Lower lobe of right lung (tissue), 2 donors: ENCODE results near the gene MYOM1. TPM values are rescaled to one million over a fixed set of nuclear protein-coding genes. Genes with fewer than 3 reads are reported as not detected.

ENCODE experiments used
- ATAC-seq, 2 donors: fragments of 200-7000 bp; cut with Tn5 transposase; one replicate each; pipeline ENCODE4 v1.9.1; 2020 to 2022; ENCODE audit warnings: mild to moderate bottlenecking in 2 of 2, moderate library complexity in 2 of 2
- DNase-seq: peaks from one replicate; pipeline ENCODE4 v3.0.0-alpha.2; 2020
- H3K27ac ChIP-seq: fragments of 200-600 bp; one replicate; pipeline ENCODE4 v1.8.0; 2022
- H3K27me3 ChIP-seq: fragments of 200-600 bp; one replicate; pipeline ENCODE4 v1.8.0; 2022; ENCODE audit warnings: low read depth
- H3K36me3 ChIP-seq: fragments of 200-600 bp; one replicate; pipeline ENCODE4 v1.8.0; 2022; ENCODE audit warnings: mild to moderate bottlenecking
- H3K4me1 ChIP-seq: fragments of 200-600 bp; one replicate; pipeline ENCODE4 v1.8.0; 2022
- H3K4me3 ChIP-seq: fragments of 200-600 bp; one replicate; pipeline ENCODE4 v1.8.0; 2022; ENCODE audit warnings: mild to moderate bottlenecking
- H3K9me3 ChIP-seq: fragments of 200-600 bp; one replicate; pipeline ENCODE4 v1.8.0; 2022
- intact Hi-C: fragments of 100-400 bp; cut with DNase I; formaldehyde crosslinking; loops from one replicate; pipeline ENCODE4 v1.11.0; 2022
- total RNA-seq: library from RNA; stranded (reverse); fragmentation: NEBNext Ultra II Directional; extraction: Animal tissue kit (Norgen Biotek cat#: 25700); gene quantifications from one replicate; pipeline ENCODE4 v1.2.1, GENCODE V29; 2021
- TF ChIP-seq, protein P1 (sequence below): fragments of 200-600 bp; IDR thresholded peaks from one replicate; pipeline ENCODE4 v1.8.0; 2022; ENCODE audit warnings: antibody characterized with exemption, mild to moderate bottlenecking
- donor health status: DM: no; HTN: yes; CAD: no; lungs with severe emphysema.

MYOM1 gene
- total RNA-seq, 1 donor from 2014 or later, result 5.0 TPM

DNA sequence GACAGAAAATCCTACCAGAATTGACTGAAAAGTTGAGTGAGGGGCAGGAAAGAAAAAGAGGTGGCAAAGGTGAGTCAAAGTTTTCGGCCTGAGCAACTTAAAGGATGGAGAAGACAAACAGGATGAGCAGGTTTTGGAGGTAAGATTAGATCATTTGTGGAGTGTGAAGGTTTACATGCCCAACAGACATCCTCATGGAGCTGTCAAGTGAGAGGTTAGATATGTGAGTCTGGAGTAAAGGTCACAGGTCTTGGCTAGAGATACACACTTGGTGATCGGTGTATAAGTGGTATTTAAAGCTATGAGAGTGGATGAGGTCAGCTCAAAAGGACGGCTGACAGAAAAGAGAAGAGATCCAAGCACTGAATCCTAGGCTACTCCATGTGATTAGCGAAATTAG lies 16.7 kb upstream of the MYOM1 start:
- no peaks in the 10 kb centered on the region for H3K9me3 ChIP-seq
- no peak overlapping the region for H3K27ac ChIP-seq
- H3K36me3 ChIP-seq, result no peaks in the 10 kb centered on the region
- intact Hi-C loops, result loop anchor here (5.0 kb wide), 1 partner anchor 304 kb away; no protein-coding TSS in a partner anchor
- ATAC-seq, result no peak
- H3K4me1 ChIP-seq, result no peaks in the 10 kb centered on the region
- DNase-seq, result no peak
- no peaks in the 10 kb centered on the region for H3K27me3 ChIP-seq
- H3K4me3 ChIP-seq, result no peak overlapping the region
- TF ChIP-seq, protein P1, sequence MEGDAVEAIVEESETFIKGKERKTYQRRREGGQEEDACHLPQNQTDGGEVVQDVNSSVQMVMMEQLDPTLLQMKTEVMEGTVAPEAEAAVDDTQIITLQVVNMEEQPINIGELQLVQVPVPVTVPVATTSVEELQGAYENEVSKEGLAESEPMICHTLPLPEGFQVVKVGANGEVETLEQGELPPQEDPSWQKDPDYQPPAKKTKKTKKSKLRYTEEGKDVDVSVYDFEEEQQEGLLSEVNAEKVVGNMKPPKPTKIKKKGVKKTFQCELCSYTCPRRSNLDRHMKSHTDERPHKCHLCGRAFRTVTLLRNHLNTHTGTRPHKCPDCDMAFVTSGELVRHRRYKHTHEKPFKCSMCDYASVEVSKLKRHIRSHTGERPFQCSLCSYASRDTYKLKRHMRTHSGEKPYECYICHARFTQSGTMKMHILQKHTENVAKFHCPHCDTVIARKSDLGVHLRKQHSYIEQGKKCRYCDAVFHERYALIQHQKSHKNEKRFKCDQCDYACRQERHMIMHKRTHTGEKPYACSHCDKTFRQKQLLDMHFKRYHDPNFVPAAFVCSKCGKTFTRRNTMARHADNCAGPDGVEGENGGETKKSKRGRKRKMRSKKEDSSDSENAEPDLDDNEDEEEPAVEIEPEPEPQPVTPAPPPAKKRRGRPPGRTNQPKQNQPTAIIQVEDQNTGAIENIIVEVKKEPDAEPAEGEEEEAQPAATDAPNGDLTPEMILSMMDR, result no peak

DNA sequence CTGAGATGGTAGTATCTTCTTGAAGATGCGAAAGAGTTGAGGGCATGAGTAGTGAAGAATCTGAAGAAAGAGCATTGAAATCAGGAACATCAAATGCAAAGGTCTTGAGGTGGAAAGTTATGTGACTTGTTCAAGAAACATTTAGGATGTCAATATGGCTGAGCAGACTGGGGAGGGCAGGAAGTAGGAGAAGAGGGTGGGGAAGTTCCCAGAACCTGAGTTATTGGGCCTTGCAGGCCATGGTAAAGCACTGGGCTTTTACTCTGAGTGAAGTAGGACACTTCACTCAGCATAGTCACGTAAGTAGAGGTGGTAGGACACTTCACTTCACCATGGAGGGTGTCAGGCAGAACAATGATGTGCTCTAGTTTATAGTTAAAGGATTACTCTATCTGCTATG lies 16.1 kb upstream of the MYOM1 start:
- Histone ChIP-seq H3K4me1 (no peaks in the 10 kb centered on the region), H3K27ac (no peak overlapping the region), H3K27me3 (no peaks in the 10 kb centered on the region), H3K9me3 (no peaks in the 10 kb centered on the region), H3K4me3 (no peak overlapping the region), H3K36me3 (no peaks in the 10 kb centered on the region)
- DNase-seq (no peak), ATAC-seq (no peak)
- intact Hi-C loops, result loop anchor here (5.0 kb wide), 1 partner anchor 304 kb away; no protein-coding TSS in a partner anchor
- TF ChIP-seq, protein P1, result no peak

DNA sequence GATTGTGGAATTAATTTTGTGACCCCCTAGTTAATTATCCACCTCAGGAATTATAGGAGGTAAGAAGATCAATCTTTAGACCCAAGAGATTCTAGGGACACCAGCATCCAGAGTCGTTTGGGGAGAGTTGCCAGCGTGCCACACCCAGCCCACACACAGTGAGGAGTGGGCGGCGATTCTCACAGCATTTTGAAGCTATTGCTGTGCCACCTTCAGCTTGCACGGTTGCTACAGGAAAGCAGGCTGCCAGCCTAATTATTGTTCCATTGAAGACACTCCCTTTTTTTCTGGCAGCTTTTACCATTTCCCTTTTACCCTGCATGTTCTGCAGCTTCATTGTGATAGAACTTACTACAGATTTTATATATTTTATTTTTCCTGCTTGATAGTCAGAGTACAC lies 14.7 kb upstream of the MYOM1 start:
- Histone ChIP-seq H3K9me3 (no peaks in the 10 kb centered on the region), H3K4me1 (no peaks in the 10 kb centered on the region), H3K27me3 (no peaks in the 10 kb centered on the region), H3K4me3 (no peak overlapping the region), H3K27ac (no peak overlapping the region), H3K36me3 (no peaks in the 10 kb centered on the region)
- DNase-seq (no peak), ATAC-seq (no peak)
- intact Hi-C loops, result no loop called here
- TF ChIP-seq, protein P1, result no peak

DNA sequence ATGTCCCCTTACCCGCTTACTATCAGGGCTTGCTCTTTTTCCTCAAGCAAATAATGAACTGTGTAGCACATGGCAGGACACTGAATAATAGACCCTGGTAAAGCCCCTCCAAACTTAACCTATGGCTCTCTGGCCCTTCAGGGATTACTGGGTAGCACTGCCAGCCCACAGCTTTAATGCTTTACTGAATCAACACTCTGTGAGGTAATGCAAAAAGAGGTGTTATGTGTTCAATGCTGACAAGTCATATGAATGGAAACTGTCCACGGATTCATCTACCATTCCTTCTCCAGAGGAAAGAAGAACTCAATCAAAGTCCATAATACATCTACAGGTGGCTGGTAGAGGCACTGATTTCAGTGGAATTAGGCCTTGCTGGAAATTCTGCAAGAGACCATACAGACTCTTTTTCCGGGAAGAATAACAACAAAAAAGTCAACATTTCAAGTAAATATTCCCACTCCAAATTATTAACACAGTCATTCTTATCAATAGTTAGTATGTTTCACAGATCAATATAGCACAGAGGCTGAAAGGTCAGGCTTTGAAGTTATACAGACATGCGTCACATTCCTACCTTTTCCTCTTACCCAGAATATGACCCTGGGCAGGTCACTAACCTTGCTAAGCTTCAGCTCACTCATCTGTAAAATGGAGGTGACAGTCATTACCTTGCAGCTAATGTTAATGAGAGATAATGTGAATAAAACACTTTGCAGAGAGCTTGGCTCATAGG lies 13.8 kb upstream of the MYOM1 start:
- Histone ChIP-seq H3K4me3 (no peak overlapping the region), H3K4me1 (no peaks in the 10 kb centered on the region), H3K27me3 (no peaks in the 10 kb centered on the region), H3K9me3 (no peaks in the 10 kb centered on the region), H3K27ac (no peak overlapping the region), H3K36me3 (no peaks in the 10 kb centered on the region)
- TF ChIP-seq, protein P1, result no peak
- no peak for ATAC-seq
- intact Hi-C loops, result no loop called here
- DNase-seq, result no peak

DNA sequence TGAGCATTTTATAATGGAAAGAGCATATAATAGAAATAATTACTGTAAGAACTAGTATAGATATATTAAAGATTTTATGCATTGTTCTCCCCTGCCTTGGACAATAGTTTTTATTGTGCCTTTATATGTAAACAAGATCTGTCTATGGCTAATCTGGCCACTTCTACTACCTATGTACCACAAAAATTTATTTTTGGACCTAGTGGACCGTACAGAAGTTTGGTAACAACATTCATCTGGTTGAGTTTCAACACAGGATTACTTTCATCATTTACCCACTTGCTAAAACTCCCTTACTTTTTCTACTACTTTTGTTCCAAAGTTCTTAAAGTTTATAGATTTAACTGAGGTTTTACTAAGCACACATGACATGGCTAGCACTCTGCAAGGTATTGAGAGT lies 13.2 kb upstream of the MYOM1 start:
- Histone ChIP-seq H3K36me3 (no peaks in the 10 kb centered on the region), H3K4me1 (no peaks in the 10 kb centered on the region), H3K27me3 (no peaks in the 10 kb centered on the region), H3K4me3 (no peak overlapping the region), H3K9me3 (no peaks in the 10 kb centered on the region), H3K27ac (no peak overlapping the region)
- TF ChIP-seq, protein P1, result no peak
- ATAC-seq (no peak), DNase-seq (no peak)
- intact Hi-C loops, result no loop called here
